Esophagus squamous epithelium (tissue), 5 donors: ENCODE measurements around the gene STK32C. TPM values are rescaled to one million over a fixed set of nuclear protein-coding genes. Genes with fewer than 3 reads are reported as not detected.

Experiments used
- DNase-seq: peaks from one replicate; lab custom pipeline; 2025; lab: John Stamatoyannopoulos, UW
- H3K27ac ChIP-seq, 4 donors: fragments of 200-600 bp; sonication (generic); one replicate each; pipeline ENCODE4 v1.5.1; 2016 to 2019; ENCODE audit warnings: mild to moderate bottlenecking in 1 of 4
- H3K27me3 ChIP-seq, 4 donors: fragments of 200-600 bp; sonication (generic); 1 replicate in 3 of 4; 2 replicates in 1 of 4; pipeline versions ENCODE4 v1.5.1 to v1.6.0; 2017 to 2021; ENCODE audit warnings: antibody characterized with exemption in 1 of 4
- H3K36me3 ChIP-seq, 3 donors: fragments of 200-600 bp; sonication (generic); one replicate each; pipeline ENCODE4 v1.5.1; 2016 to 2019
- H3K4me1 ChIP-seq, 3 donors: fragments of 200-600 bp; sonication (generic); one replicate each; pipeline ENCODE4 v1.5.1; 2017 to 2019
- H3K4me3 ChIP-seq, 4 donors: fragments of 200-600 bp; sonication (generic); 1 replicate in 3 of 4; 2 replicates in 1 of 4; pipeline ENCODE4 v1.5.1; 2016 to 2019; ENCODE audit warnings: mild to moderate bottlenecking in 2 of 4, moderate library complexity in 1 of 4
- H3K9me3 ChIP-seq, 3 donors: fragments of 200-600 bp; sonication (generic); one replicate each; pipeline ENCODE4 v1.5.1; 2016 to 2019
- CTCF ChIP-seq, 6 experiments: fragments of 450-650 bp in 4 of 6; fragments of 200-600 bp in 2 of 6; sonication (generic) in 2 of 6; IDR thresholded peaks; one replicate each; pipeline ENCODE4 v1.5.1; 2016 to 2019; ENCODE audit warnings: antibody characterized with exemption in 6 of 6, mild to moderate bottlenecking in 4 of 6, moderate library complexity in 4 of 6
- POLR2A ChIP-seq, 4 donors: fragments of 450-650 bp; IDR thresholded peaks; one replicate each; pipeline ENCODE4 v1.6.1; 2017; ENCODE audit warnings: antibody characterized with exemption in 4 of 4, mild to moderate bottlenecking in 4 of 4, moderate library complexity in 3 of 4
- WGBS, 2 donors: methylation state at CpG; one replicate each; pipeline ENCODE4 v1.1.5; 2018; 5-methylcytosine and 5-hydroxymethylcytosine counted together
- intact Hi-C: fragments of 100-400 bp; cut with DNase I; formaldehyde crosslinking; loops from one replicate; pipeline ENCODE4 v1.15.0; 2022
- total RNA-seq, 4 donors: library from RNA; depleted of rRNA; stranded (reverse); fragments of >200 nt; gene quantifications; one replicate each; pipeline ENCODE4 v1.1.0, GENCODE V29; 2016
- donor health status: DM: yes; HTN: yes; CAD: no.

STK32C gene
- total RNA-seq, 4 donors from 2014 or later, result 2.3 to 5.5 (median 2.6) TPM

- Histone ChIP-seq H3K4me1 (peaks cover 0 to under 1% (median 0%) of the 10 kb centered on the region in 3 donors), H3K36me3 (no peaks in the 10 kb centered on the region), H3K27me3 (peaks cover 0 to 60% (median 0%) of the 10 kb centered on the region in 4 donors), H3K27ac (no peak overlapping the region), H3K4me3 (no peak overlapping the region), H3K9me3 (no peaks in the 10 kb centered on the region)
- TF ChIP-seq CTCF (IDR thresholded peaks at IDR 0.05), result no peak
- TF ChIP-seq POLR2A (IDR thresholded peaks at IDR 0.05), result no peak
- 63% methylated on average over 8 of the region's 28 CpGs; no CpG with 5 or more reads in 1 of the 2 donors for WGBS, 2 donors
- DNase-seq, result no peak
- intact Hi-C loops, result no loop called here
Measured at GRCh38 chr10:132168571-132169030, 139.1 kb downstream of the STK32C start.

- Histone ChIP-seq H3K4me1 (peaks cover 0 to 6% (median 0%) of the 10 kb centered on the region in 3 donors), H3K9me3 (no peaks in the 10 kb centered on the region), H3K36me3 (no peaks in the 10 kb centered on the region), H3K27ac (no peak overlapping the region), H3K4me3 (no peak overlapping the region), H3K27me3 (peaks cover 0 to 66% (median 0%) of the 10 kb centered on the region in 4 donors)
- TF ChIP-seq POLR2A (IDR thresholded peaks at IDR 0.05) (no peak), CTCF (IDR thresholded peaks at IDR 0.05) (no peak)
- intact Hi-C loops, result no loop called here
- WGBS, 2 donors, result 73 to 89% methylated on average over 4 to 6 of the region's 17 CpGs
- DNase-seq, result no peak
Measured at GRCh38 chr10:132167976-132168375, 139.8 kb downstream of the STK32C start.

GRCh38 chr10:132167041-132167674 lies 140.6 kb downstream of the STK32C start:
- TF ChIP-seq POLR2A (IDR thresholded peaks at IDR 0.05) (no peak), CTCF (IDR thresholded peaks at IDR 0.05) (no peak)
- Histone ChIP-seq H3K36me3 (no peaks in the 10 kb centered on the region), H3K27ac (no peak overlapping the region), H3K27me3 (peaks cover 0 to 65% (median 0%) of the 10 kb centered on the region in 4 donors), H3K4me1 (peaks cover 0 to 9% (median 0%) of the 10 kb centered on the region in 3 donors), H3K4me3 (no peak overlapping the region), H3K9me3 (no peaks in the 10 kb centered on the region)
- no peak for DNase-seq
- WGBS, 2 donors, result 56 to 74% methylated on average over 6 of the region's 22 CpGs
- intact Hi-C loops, result no loop called here

- no peak for TF ChIP-seq CTCF (IDR thresholded peaks at IDR 0.05)
- no peak for TF ChIP-seq POLR2A (IDR thresholded peaks at IDR 0.05)
- H3K9me3 ChIP-seq, result no peaks in the 10 kb centered on the region
- DNase-seq, result no peak
- H3K36me3 ChIP-seq, result no peaks in the 10 kb centered on the region
- intact Hi-C loops, result no loop called here
- H3K4me1 ChIP-seq, result peaks cover 0 to 9% (median 0%) of the 10 kb centered on the region in 3 donors
- no peak overlapping the region for H3K27ac ChIP-seq
- no peak overlapping the region for H3K4me3 ChIP-seq
- H3K27me3 ChIP-seq, result peaks cover 0 to 63% (median 0%) of the 10 kb centered on the region in 4 donors
- WGBS, 2 donors, result 76 to 83% methylated on average over 17 to 22 of the region's 23 CpGs
Measured at GRCh38 chr10:132166216-132166950, 141.4 kb downstream of the STK32C start.
